Measurements from ENCODE around the gene LHX3.

The LHX3 gene

GRCh38 chr9:136191099-136191959, 13.6 kb downstream of the LHX3 start:
- no peak for DNase-seq

GRCh38 chr9:136190656-136191055, 14.3 kb downstream of the LHX3 start:
- no peak for DNase-seq

GRCh38 chr9:136190237-136190601, 14.7 kb downstream of the LHX3 start:
- no peak for DNase-seq

GRCh38 chr9:136189394-136190236, 15.3 kb downstream of the LHX3 start:
- no peak for DNase-seq

- DNase-seq: no peak
These were observed 17.0 kb downstream of the LHX3 start for GRCh38 chr9:136187683-136188586.

GRCh38 chr9:136187197-136187596, 17.7 kb downstream of the LHX3 start:
- DNase-seq: no peak

- no peak for DNase-seq
These were observed 18.5 kb downstream of the LHX3 start for GRCh38 chr9:136186386-136186785.

GRCh38 chr9:136185596-136186366, 19.1 kb downstream of the LHX3 start:
- no peak for DNase-seq

- no peak for DNase-seq
These were observed 19.9 kb downstream of the LHX3 start for GRCh38 chr9:136185066-136185465.

GRCh38 chr9:136182850-136183422, 22.0 kb downstream of the LHX3 start:
- no peak for DNase-seq

GRCh38 chr9:136182420-136182787, 22.5 kb downstream of the LHX3 start:
- no peak for DNase-seq

- no peak for DNase-seq
These were observed 23.0 kb downstream of the LHX3 start for GRCh38 chr9:136181784-136182419.

GRCh38 chr9:136180586-136180985, 24.3 kb downstream of the LHX3 start:
- DNase-seq: no peak

- no peak for DNase-seq
These were observed 25.2 kb downstream of the LHX3 start for GRCh38 chr9:136179761-136180160.

- no peak for DNase-seq
These were observed 25.8 kb downstream of the LHX3 start for GRCh38 chr9:136179101-136179616.

- no peak for DNase-seq
These were observed 26.2 kb downstream of the LHX3 start for GRCh38 chr9:136178773-136179075.

GRCh38 chr9:136178061-136178772, 26.7 kb downstream of the LHX3 start:
- no peak for DNase-seq

GRCh38 chr9:136177224-136177623, 27.7 kb downstream of the LHX3 start:
- DNase-seq: no peak

- no peak for DNase-seq
These were observed 29.2 kb downstream of the LHX3 start for GRCh38 chr9:136175616-136176197.
